MM.1S (cell line): Measurements from ENCODE around the gene IER5.

Experiments used
- CTCF ChIP-seq: fragments of 300-600 bp; sonication (generic); IDR thresholded peaks from 2 replicates; pipeline ENCODE4 v1.5.1; 2016; ENCODE audit warnings: antibody characterized with exemption, low read length, mixed read lengths
- EZH2 ChIP-seq: fragments of 300-600 bp; sonication (generic); optimal IDR thresholded peaks from 2 replicates; pipeline ENCODE3; 2017; ENCODE audit warnings: low read depth, mild to moderate bottlenecking, antibody characterized with exemption, low read length, mixed read lengths
- EZH2phosphoT487 ChIP-seq: fragments of 300-600 bp; sonication (generic); IDR thresholded peaks from 2 replicates; pipeline ENCODE4 v1.6.1; 2018; ENCODE audit warnings: antibody characterized with exemption, low read length

GRCh38 chr1:181057079-181057478 is 31.4 kb upstream of the IER5 start:
- no peak for TF ChIP-seq EZH2phosphoT487
- no peak for TF ChIP-seq CTCF
- TF ChIP-seq EZH2: no peak
